Upper lobe of right lung (tissue), 1 donor: ENCODE measurements around the gene AP3B1. TPM values are rescaled to one million over a fixed set of nuclear protein-coding genes. Genes with fewer than 3 reads are reported as not detected.

ENCODE experiments used
- ATAC-seq: fragments of 200-7000 bp; cut with Tn5 transposase; one replicate; pipeline ENCODE4 v1.9.1; 2020; ENCODE audit warnings: mild to moderate bottlenecking, moderate library complexity
- DNase-seq: peaks from one replicate; pipeline ENCODE4 v3.0.0-alpha.2; 2020
- H3K27ac ChIP-seq: fragments of 200-600 bp; one replicate; pipeline ENCODE4 v1.8.0; 2022
- H3K27me3 ChIP-seq: fragments of 200-600 bp; one replicate; pipeline ENCODE4 v1.8.0; 2022; ENCODE audit warnings: mild to moderate bottlenecking
- H3K36me3 ChIP-seq: fragments of 200-600 bp; one replicate; pipeline ENCODE4 v1.8.0; 2022
- H3K4me1 ChIP-seq: fragments of 200-600 bp; one replicate; pipeline ENCODE4 v1.8.0; 2022
- H3K4me3 ChIP-seq: fragments of 200-600 bp; one replicate; pipeline ENCODE4 v1.8.0; 2022; ENCODE audit warnings: mild to moderate bottlenecking
- H3K9me3 ChIP-seq: fragments of 200-600 bp; one replicate; pipeline ENCODE4 v1.8.0; 2022
- CTCF ChIP-seq: fragments of 200-600 bp; IDR thresholded peaks from one replicate; pipeline ENCODE4 v1.8.0; 2022; ENCODE audit warnings: antibody characterized with exemption
- intact Hi-C: fragments of 100-400 bp; cut with DNase I; formaldehyde crosslinking; loops from one replicate; pipeline ENCODE4 v1.11.0; 2022
- total RNA-seq: library from RNA; stranded (reverse); fragmentation: NEBNext Ultra II Directional; extraction: Animal tissue kit (Norgen Biotek cat#: 25700); gene quantifications from one replicate; pipeline ENCODE4 v1.2.1, GENCODE V29; 2021
- donor health status: DM: no; HTN: yes; CAD: no; lungs with severe emphysema.

Gene AP3B1
- total RNA-seq, 1 donor from 2014 or later = 32.9 TPM

- no peaks in the 10 kb centered on the region for H3K27me3 ChIP-seq
- H3K36me3 ChIP-seq = no peaks in the 10 kb centered on the region
- DNase-seq (no peak), ATAC-seq (no peak)
- H3K27ac ChIP-seq = no peak overlapping the region
- no peaks in the 10 kb centered on the region for H3K9me3 ChIP-seq
- H3K4me1 ChIP-seq = no peaks in the 10 kb centered on the region
- no peak for TF ChIP-seq CTCF
- intact Hi-C loops = no loop called here
- H3K4me3 ChIP-seq = no peak overlapping the region
Measured at GRCh38 chr5:77981820-77982219, 312.7 kb downstream of the AP3B1 start.

GRCh38 chr5:77974576-77974975 lies 319.9 kb downstream of the AP3B1 start:
- no peak for ATAC-seq
- no peaks in the 10 kb centered on the region for H3K9me3 ChIP-seq
- no peak overlapping the region for H3K27ac ChIP-seq
- H3K27me3 ChIP-seq = peaks cover 42% of the 10 kb centered on the region
- H3K4me1 ChIP-seq = peaks cover 11% of the 10 kb centered on the region
- no peak overlapping the region for H3K4me3 ChIP-seq
- no peak for TF ChIP-seq CTCF
- no peaks in the 10 kb centered on the region for H3K36me3 ChIP-seq
- intact Hi-C loops = no loop called here
- no peak for DNase-seq

- Histone ChIP-seq H3K9me3 (no peaks in the 10 kb centered on the region), H3K4me1 (peaks cover 11% of the 10 kb centered on the region), H3K4me3 (peak overlapping the region; percentile 26), H3K36me3 (no peaks in the 10 kb centered on the region), H3K27me3 (peaks cover 49% of the 10 kb centered on the region), H3K27ac (no peak overlapping the region)
- ATAC-seq = peak; percentile 62
- intact Hi-C loops = no loop called here
- TF ChIP-seq CTCF = no peak
- no peak for DNase-seq
Measured at GRCh38 chr5:77973253-77973609, 321.3 kb downstream of the AP3B1 start.

GRCh38 chr5:77972469-77973252 lies 321.8 kb downstream of the AP3B1 start:
- no peak for DNase-seq
- Histone ChIP-seq H3K4me3 (peak overlapping the region; percentile 26), H3K9me3 (no peaks in the 10 kb centered on the region), H3K4me1 (peaks cover 11% of the 10 kb centered on the region), H3K36me3 (no peaks in the 10 kb centered on the region), H3K27me3 (peaks cover 49% of the 10 kb centered on the region), H3K27ac (no peak overlapping the region)
- ATAC-seq = peak; percentile 61
- peak; percentile 11 for TF ChIP-seq CTCF
- intact Hi-C loops = no loop called here

GRCh38 chr5:77971776-77972468 lies 322.6 kb downstream of the AP3B1 start:
- DNase-seq (no peak), ATAC-seq (no peak)
- Histone ChIP-seq H3K4me3 (no peak overlapping the region), H3K27ac (no peak overlapping the region), H3K4me1 (peaks cover 11% of the 10 kb centered on the region), H3K27me3 (peaks cover 49% of the 10 kb centered on the region), H3K9me3 (no peaks in the 10 kb centered on the region), H3K36me3 (no peaks in the 10 kb centered on the region)
- intact Hi-C loops = no loop called here
- no peak for TF ChIP-seq CTCF
